HG02870 (cell line): Measurements from ENCODE around the gene CRYBA2.

Source experiments
- ATAC-seq: cut with Tn5 transposase; IDR thresholded peaks from one replicate; pipeline ENCODE4 v1.9.1; 2021; ENCODE audit warnings: mild to moderate bottlenecking, moderate library complexity; ENCODE audit not compliant: unreplicated experiment

The CRYBA2 gene

GRCh38 chr2:218993345-218994315 lies at the start of gene CRYBA2:
TSS of gene CRYBA2 (minus strand) at chr2:218993422. CDS start at chr2:218993176, 246 bp downstream.
- ATAC-seq, result no peak

GRCh38 chr2:219042750-219043149 lies 49.5 kb upstream of the CRYBA2 start:
- ATAC-seq, result no peak

GRCh38 chr2:219042157-219042556 lies 48.9 kb upstream of the CRYBA2 start:
- ATAC-seq, result no peak

GRCh38 chr2:219041252-219041651 lies 48.0 kb upstream of the CRYBA2 start, which contains the start of gene CFAP65:
TSS of gene CFAP65 (minus strand) at chr2:219041516. CDS start at chr2:219039048, 2,468 bp downstream.
- ATAC-seq, result no peak

GRCh38 chr2:219038600-219038999 lies 45.4 kb upstream of the CRYBA2 start:
- ATAC-seq, result no peak

- ATAC-seq, result no peak
These were observed 44.7 kb upstream of the CRYBA2 start for GRCh38 chr2:219037783-219038499.

GRCh38 chr2:219035942-219036341 lies 42.7 kb upstream of the CRYBA2 start:
- ATAC-seq, result no peak

- no peak for ATAC-seq
These were observed 41.6 kb upstream of the CRYBA2 start for GRCh38 chr2:219034823-219035222.

GRCh38 chr2:219032051-219032745 lies 39.0 kb upstream of the CRYBA2 start:
- no peak for ATAC-seq

- no peak for ATAC-seq
These were observed 38.0 kb upstream of the CRYBA2 start for GRCh38 chr2:219031005-219031738.

- no peak for ATAC-seq
These were observed 37.1 kb upstream of the CRYBA2 start for GRCh38 chr2:219030177-219030940.

GRCh38 chr2:219029829-219030165 lies 36.6 kb upstream of the CRYBA2 start:
- ATAC-seq, result no peak

- ATAC-seq, result no peak
These were observed 36.0 kb upstream of the CRYBA2 start for GRCh38 chr2:219028996-219029828.

GRCh38 chr2:219028141-219028540 lies 34.9 kb upstream of the CRYBA2 start:
- no peak for ATAC-seq

- no peak for ATAC-seq
These were observed 34.4 kb upstream of the CRYBA2 start for GRCh38 chr2:219027511-219028055.

- ATAC-seq, result no peak
These were observed 33.7 kb upstream of the CRYBA2 start for GRCh38 chr2:219026946-219027345.

- ATAC-seq, result no peak
These were observed 32.7 kb upstream of the CRYBA2 start for GRCh38 chr2:219025637-219026585.

GRCh38 chr2:219024059-219024458 lies 30.8 kb upstream of the CRYBA2 start:
- no peak for ATAC-seq
